MCF 10A (cell line): ENCODE measurements around the gene TPD52L1. TPM values are rescaled to one million over a fixed set of nuclear protein-coding genes. Genes with fewer than 3 reads are reported as not detected.
A peak's percentile ranks its signal among the peaks of the same experiment; 100 is the strongest.

ENCODE experiments used
- BruUV-seq: library from RNA; stranded (reverse); fragments of 400-500 nt; replicated peaks from 2 replicates; lab custom pipeline; 2021; lab: Mats Ljungman, UMichigan
- CTCF ChIA-PET: fragments of 300-600 bp; sonication (Branson Sonifier 250); formaldehyde crosslinking; extraction: SDS; loops from one replicate; lab custom pipeline; 2021; ENCODE audit warnings: antibody characterized with exemption, inconsistent platforms; lab: Yijun Ruan, JAX
- POLR2A ChIA-PET: fragments of 300-600, 350-650 bp; sonication (Branson Sonifier 250); formaldehyde crosslinking; extraction: SDS; loops from one replicate; lab custom pipeline; 2020; ENCODE audit warnings: antibody characterized with exemption, inconsistent platforms; lab: Yijun Ruan, JAX
- DNase-seq: peaks from one replicate; pipeline ENCODE4 v3.0.0-alpha.2; 2018; ENCODE audit not compliant: unreplicated experiment
- H3K27ac Mint-ChIP-seq: one replicate; pipeline ENCODE4 v1.8.0; 2022; ENCODE audit warnings: mild to moderate bottlenecking, low read depth, mixed read lengths; ENCODE audit not compliant: unreplicated experiment
- H3K27me3 Mint-ChIP-seq: one replicate; pipeline ENCODE4 v1.8.0; 2022; ENCODE audit warnings: mixed read lengths; ENCODE audit not compliant: insufficient read depth, unreplicated experiment
- H3K36me3 Mint-ChIP-seq: one replicate; pipeline ENCODE4 v1.8.0; 2022; ENCODE audit warnings: mild to moderate bottlenecking, moderate library complexity, mixed read lengths; ENCODE audit not compliant: insufficient read depth, unreplicated experiment
- H3K4me1 Mint-ChIP-seq: one replicate; pipeline ENCODE4 v1.8.0; 2022; ENCODE audit warnings: mixed read lengths; ENCODE audit not compliant: insufficient read depth, unreplicated experiment
- H3K4me3 Mint-ChIP-seq: one replicate; pipeline ENCODE4 v1.8.0; 2022; ENCODE audit warnings: mild to moderate bottlenecking, moderate library complexity, mixed read lengths; ENCODE audit not compliant: unreplicated experiment
- H3K9me3 Mint-ChIP-seq: one replicate; pipeline ENCODE4 v1.8.0; 2022; ENCODE audit warnings: mixed read lengths; ENCODE audit not compliant: unreplicated experiment
- CTCF ChIP-seq: fragments of 200-600 bp; IDR thresholded peaks from one replicate; pipeline ENCODE4 v1.8.0; 2022; ENCODE audit warnings: antibody characterized with exemption, mild to moderate bottlenecking; ENCODE audit not compliant: unreplicated experiment
- intact Hi-C: fragments of 100-400 bp; cut with micrococcal nuclease; formaldehyde crosslinking; loops from 2 replicates; pipeline ENCODE4 v1.14.1; 2022
- total RNA-seq: library from RNA; stranded (reverse); gene quantifications from 2 replicates; pipeline ENCODE4 v1.2.3, GENCODE V29; 2022

Gene TPD52L1
- total RNA-seq, 1 experiment from 2014 or later: 69.5 TPM

- no peak for TF ChIP-seq CTCF
- intact Hi-C loops: loop anchor here (2.0 kb wide), 1 partner anchor 44 kb away; no protein-coding TSS in a partner anchor
- ChIA-PET POLR2A (interaction anchor here (0.9 to 1.4 kb wide), 8 partner anchors 13 to 82 kb away, joined by 3 to 5 read pairs (median 4); partner anchors contain the start of gene HDDC2), CTCF (interaction anchor here (0.6 to 2.6 kb wide), 6 partner anchors 9 to 291 kb away, joined by 3 to 11 read pairs (median 6); partner anchors contain the start of gene TPD52L1)
- Mint-ChIP-seq H3K27me3 (no peaks in the 10 kb centered on the region), H3K9me3 (peaks cover 20% of the 10 kb centered on the region), H3K36me3 (no peaks in the 10 kb centered on the region), H3K27ac (peak overlapping the region; percentile 53), H3K4me3 (no peak overlapping the region), H3K4me1 (peaks cover 27% of the 10 kb centered on the region)
- BruUV-seq: no TSS peak
- DNase-seq: peak; percentile 74
Measured at GRCh38 chr6:125236536-125237327, 83.2 kb downstream of the TPD52L1 start.

- H3K27ac Mint-ChIP-seq: no peak overlapping the region
- BruUV-seq: no TSS peak
- no peaks in the 10 kb centered on the region for H3K36me3 Mint-ChIP-seq
- ChIA-PET POLR2A (no interaction called here), CTCF (no interaction called here)
- DNase-seq: no peak
- TF ChIP-seq CTCF: no peak
- H3K4me1 Mint-ChIP-seq: peaks cover 21% of the 10 kb centered on the region
- H3K9me3 Mint-ChIP-seq: peaks cover 24% of the 10 kb centered on the region
- intact Hi-C loops: loop anchor here (2.0 kb wide), 1 partner anchor 45 kb away; no protein-coding TSS in a partner anchor
- H3K27me3 Mint-ChIP-seq: no peaks in the 10 kb centered on the region
- H3K4me3 Mint-ChIP-seq: no peak overlapping the region
Measured at GRCh38 chr6:125237764-125238163, 84.2 kb downstream of the TPD52L1 start.

DNA sequence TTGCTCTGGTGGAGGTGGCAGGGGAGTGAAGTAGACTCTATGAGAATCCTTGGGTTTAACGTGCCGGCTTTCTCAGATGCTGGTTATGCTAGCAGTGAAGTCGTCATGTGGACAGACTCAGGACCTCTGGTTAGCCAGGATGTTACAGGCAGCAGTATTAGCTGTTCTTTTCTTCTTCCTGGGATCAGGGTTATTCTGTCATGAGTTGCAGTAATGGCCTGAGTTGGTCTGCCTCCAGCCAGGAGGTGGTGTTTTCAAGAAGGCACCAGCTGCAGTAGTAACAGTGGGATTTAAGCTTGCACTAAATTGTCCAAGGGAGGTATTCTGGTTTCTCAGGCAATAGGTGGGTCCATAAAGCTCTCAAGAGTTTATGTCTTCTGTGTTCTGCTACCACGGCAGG is 91.5 kb downstream of the TPD52L1 start:
- no peaks in the 10 kb centered on the region for H3K27me3 Mint-ChIP-seq

More for the DNA sequence above, 91.5 kb downstream of the TPD52L1 start:
- no peak for DNase-seq
- TF ChIP-seq CTCF: no peak
- intact Hi-C loops: no loop called here
- Mint-ChIP-seq H3K9me3 (peaks cover 17% of the 10 kb centered on the region), H3K4me3 (no peak overlapping the region), H3K27ac (no peak overlapping the region), H3K4me1 (peaks cover 19% of the 10 kb centered on the region), H3K36me3 (peaks cover 8% of the 10 kb centered on the region)
- BruUV-seq: no TSS peak
- CTCF ChIA-PET: interaction anchor here (1.0 to 1.9 kb wide), 4 partner anchors 9 to 74 kb away, joined by 3 to 7 read pairs (median 5); no protein-coding TSS in a partner anchor
- POLR2A ChIA-PET: interaction anchor here (1.1 to 2.4 kb wide), 10 partner anchors 9 to 54 kb away, joined by 3 to 17 read pairs (median 4); no protein-coding TSS in a partner anchor
